HG02981 (cell line): ENCODE results near the gene PATE3.

Experiments
- ATAC-seq: cut with Tn5 transposase; IDR thresholded peaks from one replicate; pipeline ENCODE4 v1.9.1; 2021; ENCODE audit warnings: mild to moderate bottlenecking, moderate library complexity; ENCODE audit not compliant: unreplicated experiment

Gene PATE3

GRCh38 chr11:125835748-125836147 lies 47.8 kb downstream of the PATE3 start:
- ATAC-seq, result no peak
